Cardiac muscle cell (in vitro differentiated cells and primary cell): ENCODE measurements around the gene ACAN. TPM values are rescaled to one million over a fixed set of nuclear protein-coding genes. Genes with fewer than 3 reads are reported as not detected.

Experiments used
- DNase-seq, 2 donors: peaks; one replicate each; pipeline versions ENCODE4 v3.0.0 to v3.0.0-alpha.2; 2010 to 2017; ENCODE audit warnings: low read depth in 1 of 2, low spot score in 1 of 2
- H3K27ac ChIP-seq: fragments of 200-600 bp; sonication (generic); 2 replicates; pipeline ENCODE4 v1.5.1; 2016
- H3K27me3 ChIP-seq: fragments of 200-600 bp; sonication (generic); 2 replicates; pipeline ENCODE4 v1.6.0; 2016; ENCODE audit warnings: control low read depth
- H3K36me3 ChIP-seq: fragments of 200-600 bp; sonication (generic); 2 replicates; pipeline ENCODE4 v1.5.1; 2016; ENCODE audit warnings: control low read depth
- H3K4me1 ChIP-seq: fragments of 200-600 bp; sonication (generic); 2 replicates; pipeline ENCODE4 v1.8.1; 2017; ENCODE audit warnings: low read depth, mild to moderate bottlenecking, mixed run types
- H3K4me3 ChIP-seq: fragments of 200-600 bp; sonication (generic); 2 replicates; pipeline ENCODE4 v1.5.1; 2016; ENCODE audit warnings: mild to moderate bottlenecking
- H3K9me3 ChIP-seq: fragments of 200-600 bp; sonication (generic); 2 replicates; pipeline ENCODE4 v1.5.1; 2017; ENCODE audit warnings: low read depth, mild to moderate bottlenecking, control low read depth
- CTCF ChIP-seq: IDR thresholded peaks from 2 replicates; pipeline ENCODE4 v1.5.1; 2012; ENCODE audit warnings: low read depth, mild to moderate bottlenecking, low read length
- polyA plus RNA-seq: library from polyadenylated mRNA; unstranded; fragments of >200 nt; fragmentation: Nextera tagmentation; extraction: Ambion mirVana; gene quantifications from 2 replicates; pipeline ENCODE4 v1.2.1, GENCODE V29; 2016
- total RNA-seq: library from RNA; depleted of rRNA; stranded (reverse); fragments of >200 nt; gene quantifications from 2 replicates; pipeline ENCODE4 v1.2.3, GENCODE V29; 2016

The ACAN gene
- total and polyA plus RNA-seq, 2 experiments from 2014 or later, result 0.71 to 0.91 TPM

GRCh38 chr15:88888719-88889118 lies 85.5 kb downstream of the ACAN start:
- H3K4me3 ChIP-seq, result no peak overlapping the region
- DNase-seq, result no peak
- no peaks in the 10 kb centered on the region for H3K9me3 ChIP-seq
- H3K36me3 ChIP-seq, result no peaks in the 10 kb centered on the region
- no peaks in the 10 kb centered on the region for H3K27me3 ChIP-seq
- no peak for TF ChIP-seq CTCF
- H3K27ac ChIP-seq, result no peak overlapping the region
- no peaks in the 10 kb centered on the region for H3K4me1 ChIP-seq

- Histone ChIP-seq H3K27ac (no peak overlapping the region), H3K4me3 (no peak overlapping the region), H3K4me1 (no peaks in the 10 kb centered on the region), H3K27me3 (peaks cover 11% of the 10 kb centered on the region), H3K9me3 (no peaks in the 10 kb centered on the region), H3K36me3 (no peaks in the 10 kb centered on the region)
- no peak for TF ChIP-seq CTCF
- DNase-seq, result no peak
Measured at GRCh38 chr15:88890495-88890894, 87.3 kb downstream of the ACAN start.

GRCh38 chr15:88891540-88892254 lies 88.5 kb downstream of the ACAN start:
- no peak overlapping the region for H3K4me3 ChIP-seq
- no peaks in the 10 kb centered on the region for H3K36me3 ChIP-seq
- no peak for DNase-seq

GRCh38 chr15:88894348-88894818 lies 91.1 kb downstream of the ACAN start:
- Histone ChIP-seq H3K36me3 (peaks cover under 1% of the 10 kb centered on the region), H3K4me1 (peaks cover 16% of the 10 kb centered on the region), H3K4me3 (peak overlapping the region; percentile 17), H3K27me3 (peaks cover 11% of the 10 kb centered on the region), H3K27ac (no peak overlapping the region), H3K9me3 (no peaks in the 10 kb centered on the region)
- DNase-seq, result peak; percentile 58 to 78
- TF ChIP-seq CTCF, result peak; percentile 80

More at GRCh38 chr15:88891540-88892254, 88.5 kb downstream of the ACAN start:
- no peaks in the 10 kb centered on the region for H3K9me3 ChIP-seq
- H3K27me3 ChIP-seq, result peaks cover 11% of the 10 kb centered on the region
- H3K4me1 ChIP-seq, result peaks cover 7% of the 10 kb centered on the region
- no peak overlapping the region for H3K27ac ChIP-seq
- TF ChIP-seq CTCF, result no peak

GRCh38 chr15:88894819-88895767 lies 91.9 kb downstream of the ACAN start, which contains the start of gene HAPLN3:
TSS of gene HAPLN3 (minus strand) at chr15:88895544. CDS start at chr15:88887298, 8,246 bp downstream.
- no peak for TF ChIP-seq CTCF
- peak; percentile 37 to 59 for DNase-seq
- Histone ChIP-seq H3K9me3 (no peaks in the 10 kb centered on the region), H3K36me3 (peaks cover 4% of the 10 kb centered on the region), H3K27me3 (peaks cover 11% of the 10 kb centered on the region), H3K27ac (peak within 1 kb of the TSS; percentile 36), H3K4me3 (peak within 1 kb of the TSS; percentile 17), H3K4me1 (peaks cover 16% of the 10 kb centered on the region)
